ENCODE data around the gene GLMP.

The GLMP gene

DNA sequence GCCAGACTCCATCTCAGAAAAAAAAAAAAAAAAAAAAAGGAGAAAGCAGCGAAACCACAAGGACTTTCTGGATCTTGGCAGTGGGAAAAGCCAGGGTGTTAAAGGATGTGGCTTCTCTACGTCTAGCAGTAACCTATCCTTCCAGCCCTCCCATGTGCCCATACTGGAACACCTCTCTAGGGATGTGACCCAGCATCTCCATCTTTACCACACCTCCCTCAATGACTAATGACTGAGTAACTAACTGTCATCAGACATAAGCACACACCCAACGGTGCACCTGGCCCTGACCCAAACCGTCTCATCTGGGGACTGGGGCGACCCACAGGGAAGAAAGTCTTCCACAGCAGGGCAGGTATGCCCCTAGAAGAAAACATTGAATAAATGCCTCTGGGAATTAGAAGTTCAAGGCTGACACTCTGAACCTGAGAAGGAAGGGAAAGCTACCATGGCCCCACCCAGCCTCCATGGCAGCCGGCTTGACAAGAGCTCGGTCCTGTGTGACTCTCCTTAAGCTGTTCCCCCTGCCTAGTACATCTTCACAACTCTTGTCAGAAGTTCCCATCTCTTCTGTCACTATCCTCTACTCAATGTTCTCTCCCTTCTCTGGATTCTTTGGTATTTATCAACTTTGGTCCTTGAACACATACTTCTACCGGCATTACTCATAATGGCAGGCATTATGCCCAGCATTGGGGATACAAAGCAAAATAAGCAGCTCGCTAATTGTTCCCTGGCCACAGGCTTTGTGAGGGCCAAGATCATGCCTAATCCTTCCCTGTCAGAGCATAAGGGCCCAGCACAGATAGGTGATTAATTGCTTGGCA is 32.8 kb downstream of the GLMP start:
- no peak for FAIRE-seq
- no peak for DNase-seq (ENCODE audit: insufficient read length, low spot score)
- TF ChIP-seq PAX5 (IDR thresholded peaks at IDR 0.05; ENCODE audit: insufficient read depth, low read length, severe bottlenecking), result no peak
- no peak for TF ChIP-seq POLR2A (IDR thresholded peaks at IDR 0.05; ENCODE audit: low read depth, low read length)
- TF ChIP-seq POLR2AphosphoS5 (IDR thresholded peaks at IDR 0.05; ENCODE audit: low read depth, low read length), result no peak; the same call in 1 of the 2 replicates
- TF ChIP-seq SPI1 (IDR thresholded peaks at IDR 0.05; ENCODE audit: low read depth, low read length), result no peak
- TF ChIP-seq TAF1 (IDR thresholded peaks at IDR 0.05; ENCODE audit: low read depth, low read length), result no peak
- no peak for TF ChIP-seq POU2F2 (IDR thresholded peaks at IDR 0.05; ENCODE audit: low read depth, low read length)

- FAIRE-seq (no peak), DNase-seq (ENCODE audit: insufficient read length, low spot score) (no peak)
- TF ChIP-seq PAX5 (IDR thresholded peaks at IDR 0.05; ENCODE audit: insufficient read depth, low read length, severe bottlenecking), result no peak
- no peak for TF ChIP-seq POU2F2 (IDR thresholded peaks at IDR 0.05; ENCODE audit: low read depth, low read length)
- no peak for TF ChIP-seq POLR2A (IDR thresholded peaks at IDR 0.05; ENCODE audit: low read depth, low read length)
- TF ChIP-seq TAF1 (IDR thresholded peaks at IDR 0.05; ENCODE audit: low read depth, low read length), result no peak
- TF ChIP-seq POLR2AphosphoS5 (IDR thresholded peaks at IDR 0.05; ENCODE audit: low read depth, low read length), result no peak
- TF ChIP-seq SPI1 (IDR thresholded peaks at IDR 0.05; ENCODE audit: low read depth, low read length), result no peak
Observed at GRCh38 chr1:156260896-156261295, 34.6 kb downstream of the GLMP start.

- no peak for DNase-seq (ENCODE audit: insufficient read length, low spot score)
- TF ChIP-seq TAF1 (IDR thresholded peaks at IDR 0.05; ENCODE audit: low read depth, low read length), result no peak
- no peak for TF ChIP-seq POU2F2 (IDR thresholded peaks at IDR 0.05; ENCODE audit: low read depth, low read length)
- TF ChIP-seq POLR2A (IDR thresholded peaks at IDR 0.05; ENCODE audit: low read depth, low read length), result no peak
- no peak for TF ChIP-seq PAX5 (IDR thresholded peaks at IDR 0.05; ENCODE audit: insufficient read depth, low read length, severe bottlenecking)
- TF ChIP-seq POLR2AphosphoS5 (IDR thresholded peaks at IDR 0.05; ENCODE audit: low read depth, low read length), result no peak
- TF ChIP-seq SPI1 (IDR thresholded peaks at IDR 0.05; ENCODE audit: low read depth, low read length), result no peak
- FAIRE-seq, result no peak
Observed at GRCh38 chr1:156259805-156260204, 35.7 kb downstream of the GLMP start.

DNA sequence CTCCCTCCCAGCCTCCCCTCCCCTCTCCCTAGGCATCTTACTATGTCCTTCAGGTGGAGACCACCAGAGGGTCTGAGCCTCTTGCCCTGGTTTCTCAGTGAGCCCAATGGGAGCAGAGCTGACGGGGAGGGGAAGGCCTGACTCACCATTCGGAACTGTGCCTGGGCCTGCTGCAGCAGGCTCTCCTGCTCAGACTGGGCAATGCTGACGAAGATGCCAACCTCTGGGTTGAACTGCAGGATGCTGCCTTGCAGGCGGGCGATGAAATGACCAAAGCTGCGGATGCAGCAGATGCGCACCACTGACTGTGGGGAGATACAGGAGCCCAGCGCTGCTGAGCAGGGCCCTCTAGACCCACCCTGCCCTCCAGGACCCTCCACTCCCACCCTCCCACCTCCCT is 36.6 kb downstream of the GLMP start:
- no peak for FAIRE-seq
- TF ChIP-seq POU2F2 (IDR thresholded peaks at IDR 0.05; ENCODE audit: low read depth, low read length) (no peak), POLR2A (IDR thresholded peaks at IDR 0.05; ENCODE audit: low read depth, low read length) (no peak), POLR2AphosphoS5 (IDR thresholded peaks at IDR 0.05; ENCODE audit: low read depth, low read length) (no peak), PAX5 (IDR thresholded peaks at IDR 0.05; ENCODE audit: insufficient read depth, low read length, severe bottlenecking) (no peak), SPI1 (IDR thresholded peaks at IDR 0.05; ENCODE audit: low read depth, low read length) (no peak), TAF1 (IDR thresholded peaks at IDR 0.05; ENCODE audit: low read depth, low read length) (no peak)
- no peak for DNase-seq (ENCODE audit: insufficient read length, low spot score)

- no peak for DNase-seq (ENCODE audit: insufficient read length, low spot score)
- TF ChIP-seq POU2F2 (IDR thresholded peaks at IDR 0.05; ENCODE audit: low read depth, low read length), result no peak
- TF ChIP-seq POLR2AphosphoS5 (IDR thresholded peaks at IDR 0.05; ENCODE audit: low read depth, low read length), result no peak
- no peak for TF ChIP-seq TAF1 (IDR thresholded peaks at IDR 0.05; ENCODE audit: low read depth, low read length)
- TF ChIP-seq SPI1 (IDR thresholded peaks at IDR 0.05; ENCODE audit: low read depth, low read length), result no peak
- no peak for TF ChIP-seq POLR2A (IDR thresholded peaks at IDR 0.05; ENCODE audit: low read depth, low read length)
- TF ChIP-seq PAX5 (IDR thresholded peaks at IDR 0.05; ENCODE audit: insufficient read depth, low read length, severe bottlenecking), result no peak
- no peak for FAIRE-seq
Observed at GRCh38 chr1:156257711-156258110, 37.8 kb downstream of the GLMP start.

GRCh38 chr1:156253634-156254033 is 41.8 kb downstream of the GLMP start:
- no peak for TF ChIP-seq PAX5 (IDR thresholded peaks at IDR 0.05; ENCODE audit: insufficient read depth, low read length, severe bottlenecking)
- no peak for TF ChIP-seq POLR2A (IDR thresholded peaks at IDR 0.05; ENCODE audit: low read depth, low read length)
- TF ChIP-seq TAF1 (IDR thresholded peaks at IDR 0.05; ENCODE audit: low read depth, low read length), result no peak
- TF ChIP-seq POU2F2 (IDR thresholded peaks at IDR 0.05; ENCODE audit: low read depth, low read length), result no peak
- no peak for TF ChIP-seq SPI1 (IDR thresholded peaks at IDR 0.05; ENCODE audit: low read depth, low read length)
- TF ChIP-seq POLR2AphosphoS5 (IDR thresholded peaks at IDR 0.05; ENCODE audit: low read depth, low read length), result no peak
- DNase-seq (ENCODE audit: insufficient read length, low spot score) (no peak), FAIRE-seq (no peak)

DNA sequence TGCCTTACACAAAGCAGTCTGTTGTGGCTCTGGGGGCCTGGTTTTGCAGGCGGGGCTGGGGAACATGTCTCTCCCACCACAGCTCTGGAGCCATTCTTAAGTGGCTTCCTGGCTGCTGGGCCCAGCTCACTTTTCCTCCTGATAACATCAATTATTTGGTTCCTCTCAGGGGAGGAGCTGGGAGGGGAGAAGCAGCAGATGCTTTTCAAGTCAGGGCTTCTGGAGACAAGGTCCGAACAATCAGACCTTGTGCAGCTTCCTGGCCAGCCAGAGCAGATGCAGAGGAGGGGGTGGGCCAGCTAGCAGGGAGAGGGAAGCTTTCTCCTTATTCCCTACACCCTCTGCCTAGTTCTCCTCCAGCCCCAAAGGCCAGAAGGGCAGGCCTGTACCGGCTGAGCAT is 44.0 kb downstream of the GLMP start:
- FAIRE-seq (no peak), DNase-seq (ENCODE audit: insufficient read length, low spot score) (no peak)
- no peak for TF ChIP-seq POLR2AphosphoS5 (IDR thresholded peaks at IDR 0.05; ENCODE audit: low read depth, low read length)

GRCh38 chr1:156249593-156249992 is 45.9 kb downstream of the GLMP start:
- TF ChIP-seq POU2F2 (IDR thresholded peaks at IDR 0.05; ENCODE audit: low read depth, low read length) (no peak), POLR2AphosphoS5 (IDR thresholded peaks at IDR 0.05; ENCODE audit: low read depth, low read length) (no peak), TAF1 (IDR thresholded peaks at IDR 0.05; ENCODE audit: low read depth, low read length) (no peak), SPI1 (IDR thresholded peaks at IDR 0.05; ENCODE audit: low read depth, low read length) (no peak), POLR2A (IDR thresholded peaks at IDR 0.05; ENCODE audit: low read depth, low read length) (no peak; the same call in 1 of the 2 replicates)
- no peak for FAIRE-seq
- DNase-seq (ENCODE audit: insufficient read length, low spot score), result no peak

GRCh38 chr1:156248323-156248683 is 47.2 kb downstream of the GLMP start:
- FAIRE-seq (no peak), DNase-seq (ENCODE audit: insufficient read length, low spot score) (no peak)

More at GRCh38 chr1:156248323-156248683, 47.2 kb downstream of the GLMP start:
- TF ChIP-seq POLR2AphosphoS5 (IDR thresholded peaks at IDR 0.05; ENCODE audit: low read depth, low read length), result no peak; the same call in 1 of the 2 replicates
- TF ChIP-seq SPI1 (IDR thresholded peaks at IDR 0.05; ENCODE audit: low read depth, low read length), result no peak
- no peak for TF ChIP-seq POU2F2 (IDR thresholded peaks at IDR 0.05; ENCODE audit: low read depth, low read length)
- TF ChIP-seq TAF1 (IDR thresholded peaks at IDR 0.05; ENCODE audit: low read depth, low read length), result no peak
- no peak for TF ChIP-seq POLR2A (IDR thresholded peaks at IDR 0.05; ENCODE audit: low read depth, low read length)
- TF ChIP-seq PAX5 (IDR thresholded peaks at IDR 0.05; ENCODE audit: insufficient read depth, low read length, severe bottlenecking), result no peak
